Gastroesophageal sphincter (tissue), 3 donors: ENCODE data around the gene ZC3H18.

Source experiments
- EP300 ChIP-seq: sonication (generic); formaldehyde crosslinking; IDR thresholded peaks from one replicate; pipeline ENCODE4 v1.6.1; 2017; ENCODE audit warnings: antibody characterized with exemption, mild to moderate bottlenecking
- POLR2A ChIP-seq, 2 donors: fragments of 450-650 bp; IDR thresholded peaks; one replicate each; pipeline ENCODE4 v1.6.1; 2017; ENCODE audit warnings: antibody characterized with exemption in 2 of 2, mild to moderate bottlenecking in 2 of 2, moderate library complexity in 1 of 2
- POLR2AphosphoS5 ChIP-seq: sonication (generic); formaldehyde crosslinking; IDR thresholded peaks from one replicate; pipeline ENCODE4 v1.6.1; 2017; ENCODE audit warnings: antibody characterized with exemption
- TF ChIP-seq, protein P1 (sequence below), 4 experiments: fragments of 200-600 bp in 2 of 4; fragments of 450-650 bp in 2 of 4; sonication (generic) in 1 of 4; IDR thresholded peaks; one replicate each; pipeline ENCODE4 v1.5.1; 2017 to 2019; ENCODE audit warnings: antibody characterized with exemption in 4 of 4, mild to moderate bottlenecking in 2 of 4, moderate library complexity in 2 of 4

DNA sequence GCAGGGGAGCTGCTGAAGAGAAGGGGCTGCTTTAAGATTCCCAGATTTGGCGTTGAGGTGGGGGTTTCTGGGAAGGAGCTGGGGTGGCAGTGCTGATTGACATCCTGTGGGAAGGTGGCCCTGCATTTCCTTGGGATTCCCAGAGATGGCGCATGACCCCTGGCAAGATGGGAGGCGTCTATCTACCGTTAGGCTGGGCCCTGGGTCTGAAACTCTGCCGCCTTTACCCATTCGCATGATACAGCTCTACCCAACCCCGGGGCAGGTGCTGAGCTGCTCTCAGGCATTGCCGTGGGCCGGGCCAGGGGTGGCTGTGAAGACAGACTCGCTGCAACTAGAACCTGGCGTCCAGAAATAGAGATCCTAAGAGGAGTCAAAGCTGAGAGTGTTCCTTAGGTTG lies 102.6 kb downstream of the ZC3H18 start:
- TF ChIP-seq, protein P1, sequence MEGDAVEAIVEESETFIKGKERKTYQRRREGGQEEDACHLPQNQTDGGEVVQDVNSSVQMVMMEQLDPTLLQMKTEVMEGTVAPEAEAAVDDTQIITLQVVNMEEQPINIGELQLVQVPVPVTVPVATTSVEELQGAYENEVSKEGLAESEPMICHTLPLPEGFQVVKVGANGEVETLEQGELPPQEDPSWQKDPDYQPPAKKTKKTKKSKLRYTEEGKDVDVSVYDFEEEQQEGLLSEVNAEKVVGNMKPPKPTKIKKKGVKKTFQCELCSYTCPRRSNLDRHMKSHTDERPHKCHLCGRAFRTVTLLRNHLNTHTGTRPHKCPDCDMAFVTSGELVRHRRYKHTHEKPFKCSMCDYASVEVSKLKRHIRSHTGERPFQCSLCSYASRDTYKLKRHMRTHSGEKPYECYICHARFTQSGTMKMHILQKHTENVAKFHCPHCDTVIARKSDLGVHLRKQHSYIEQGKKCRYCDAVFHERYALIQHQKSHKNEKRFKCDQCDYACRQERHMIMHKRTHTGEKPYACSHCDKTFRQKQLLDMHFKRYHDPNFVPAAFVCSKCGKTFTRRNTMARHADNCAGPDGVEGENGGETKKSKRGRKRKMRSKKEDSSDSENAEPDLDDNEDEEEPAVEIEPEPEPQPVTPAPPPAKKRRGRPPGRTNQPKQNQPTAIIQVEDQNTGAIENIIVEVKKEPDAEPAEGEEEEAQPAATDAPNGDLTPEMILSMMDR (IDR thresholded peaks at IDR 0.05): no peak
- TF ChIP-seq POLR2A (IDR thresholded peaks at IDR 0.05) (no peak), POLR2AphosphoS5 (no peak), EP300 (no peak)
